ENCODE measurements around the gene MBNL1. TPM values are rescaled to one million over a fixed set of nuclear protein-coding genes. Genes with fewer than 3 reads are reported as not detected.

The MBNL1 gene
- total and polyA plus RNA-seq, 2 donors (not counting 3 experiments of a cell fraction or from before 2014, with no cell fraction given): 179 to 362 TPM

GRCh38 chr3:152452318-152452717 is 183.6 kb downstream of the MBNL1 start:
- FAIRE-seq (no peak), DNase-seq (ENCODE audit: low read depth, low spot score) (no peak)
- H3K79me2 ChIP-seq (ENCODE audit: control insufficient read depth, insufficient read depth, low read length): peaks cover 55% of the 10 kb centered on the region
- ChIA-PET POLR2A (interaction anchor here (0.7 kb wide), 1 partner anchor 144 kb away, joined by 5 read pairs; no protein-coding TSS in a partner anchor), CTCF (interaction anchor here (1.0 to 1.2 kb wide), 2 partner anchors 8 to 9 kb away, joined by 3 read pairs; no protein-coding TSS in a partner anchor)
- peaks cover 2% of the 10 kb centered on the region for H3K9me1 ChIP-seq (replicated peaks; ENCODE audit: control insufficient read depth, extremely low read depth, insufficient read depth, low read length)
- no peaks in the 10 kb centered on the region for H3K4me1 ChIP-seq (ENCODE audit: control insufficient read depth, extremely low read depth, insufficient read depth, low read length)
- H3K9me3 ChIP-seq (replicated peaks; ENCODE audit: control insufficient read depth, insufficient read depth, low read length): no peaks in the 10 kb centered on the region
- dilution Hi-C loops (cut with MboI; ENCODE audit: extremely low pct_ligation_motif_present, low sequenced_read_pairs): no loop called here
- no peak overlapping the region for H3K27ac ChIP-seq (ENCODE audit: insufficient read depth, low read depth, low read length)
- peaks cover 13 to 51% of the 10 kb centered on the region in 2 experiments for H3K36me3 ChIP-seq (ENCODE audit: control insufficient read depth in 2 of 2, extremely low read depth in 1 of 2, insufficient read depth in 2 of 2, low read length in 2 of 2)
- no TSS peak for BruUV-seq (replicated peaks)
- H3K9ac ChIP-seq (replicated peaks; ENCODE audit: extremely low read depth, insufficient read depth, low read length): no peak overlapping the region
- peaks cover 3% of the 10 kb centered on the region for H4K20me1 ChIP-seq (replicated peaks; ENCODE audit: control insufficient read depth, extremely low read depth, insufficient read depth, low read length)
- intact Hi-C loops (cut with micrococcal nuclease): no loop called here
- H3K4me3 ChIP-seq (replicated peaks in 1 of 3; ENCODE audit: insufficient read depth in 1 of 3, low read depth in 1 of 3, low read length in 3 of 3): no peak overlapping the region
- H2AFZ ChIP-seq (ENCODE audit: low read depth, low read length): no peak overlapping the region
- no peak overlapping the region for H3K4me2 ChIP-seq (ENCODE audit: insufficient read depth, low read length)
- no peak for TF ChIP-seq JUN (IDR thresholded peaks at IDR 0.05; ENCODE audit: borderline replicate concordance, insufficient read depth, insufficient read length, low read depth)
- TF ChIP-seq FOS (IDR thresholded peaks at IDR 0.05; ENCODE audit: borderline replicate concordance, insufficient read depth, low read length): no peak
- TF ChIP-seq, protein P1, sequence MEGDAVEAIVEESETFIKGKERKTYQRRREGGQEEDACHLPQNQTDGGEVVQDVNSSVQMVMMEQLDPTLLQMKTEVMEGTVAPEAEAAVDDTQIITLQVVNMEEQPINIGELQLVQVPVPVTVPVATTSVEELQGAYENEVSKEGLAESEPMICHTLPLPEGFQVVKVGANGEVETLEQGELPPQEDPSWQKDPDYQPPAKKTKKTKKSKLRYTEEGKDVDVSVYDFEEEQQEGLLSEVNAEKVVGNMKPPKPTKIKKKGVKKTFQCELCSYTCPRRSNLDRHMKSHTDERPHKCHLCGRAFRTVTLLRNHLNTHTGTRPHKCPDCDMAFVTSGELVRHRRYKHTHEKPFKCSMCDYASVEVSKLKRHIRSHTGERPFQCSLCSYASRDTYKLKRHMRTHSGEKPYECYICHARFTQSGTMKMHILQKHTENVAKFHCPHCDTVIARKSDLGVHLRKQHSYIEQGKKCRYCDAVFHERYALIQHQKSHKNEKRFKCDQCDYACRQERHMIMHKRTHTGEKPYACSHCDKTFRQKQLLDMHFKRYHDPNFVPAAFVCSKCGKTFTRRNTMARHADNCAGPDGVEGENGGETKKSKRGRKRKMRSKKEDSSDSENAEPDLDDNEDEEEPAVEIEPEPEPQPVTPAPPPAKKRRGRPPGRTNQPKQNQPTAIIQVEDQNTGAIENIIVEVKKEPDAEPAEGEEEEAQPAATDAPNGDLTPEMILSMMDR (IDR thresholded peaks at IDR 0.05; ENCODE audit: extremely low read depth in 1 of 2, insufficient read depth in 1 of 2, low read depth in 1 of 2, low read length in 2 of 2): no peak
- no peak for TF ChIP-seq GATA2 (IDR thresholded peaks at IDR 0.05; ENCODE audit: insufficient read depth, insufficient read length, low read depth, low read length)
- no peak for TF ChIP-seq POLR2AphosphoS5 (IDR thresholded peaks at IDR 0.05; ENCODE audit: insufficient read depth, low read depth, low read length)
- no peak for TF ChIP-seq MYC (IDR thresholded peaks at IDR 0.05; ENCODE audit: low read depth, low read length)
- no peak for TF ChIP-seq POLR2A (IDR thresholded peaks at IDR 0.05; ENCODE audit: low read depth, low read length)
- no peak for TF ChIP-seq EZH2 (IDR thresholded peaks at IDR 0.05; ENCODE audit: borderline replicate concordance, low read depth, low read length, severe bottlenecking)
- no peaks in the 10 kb centered on the region for H3K27me3 ChIP-seq (ENCODE audit: control insufficient read depth in 2 of 2, insufficient read depth in 2 of 2, low read length in 2 of 2)
